Stimulated activated CD8-positive, alpha-beta memory T cell treated with anti-CD3 and anti-CD28 coated beads, Interleukin-4, amount 100 ng/mL, for 24 hours (primary cell): ENCODE results near the gene CAMK2G.

Experiments used
- DNase-seq: peaks from one replicate; pipeline ENCODE4 v3.0.0-alpha.2; 2020; ENCODE audit warnings: low read depth

Gene CAMK2G

DNA sequence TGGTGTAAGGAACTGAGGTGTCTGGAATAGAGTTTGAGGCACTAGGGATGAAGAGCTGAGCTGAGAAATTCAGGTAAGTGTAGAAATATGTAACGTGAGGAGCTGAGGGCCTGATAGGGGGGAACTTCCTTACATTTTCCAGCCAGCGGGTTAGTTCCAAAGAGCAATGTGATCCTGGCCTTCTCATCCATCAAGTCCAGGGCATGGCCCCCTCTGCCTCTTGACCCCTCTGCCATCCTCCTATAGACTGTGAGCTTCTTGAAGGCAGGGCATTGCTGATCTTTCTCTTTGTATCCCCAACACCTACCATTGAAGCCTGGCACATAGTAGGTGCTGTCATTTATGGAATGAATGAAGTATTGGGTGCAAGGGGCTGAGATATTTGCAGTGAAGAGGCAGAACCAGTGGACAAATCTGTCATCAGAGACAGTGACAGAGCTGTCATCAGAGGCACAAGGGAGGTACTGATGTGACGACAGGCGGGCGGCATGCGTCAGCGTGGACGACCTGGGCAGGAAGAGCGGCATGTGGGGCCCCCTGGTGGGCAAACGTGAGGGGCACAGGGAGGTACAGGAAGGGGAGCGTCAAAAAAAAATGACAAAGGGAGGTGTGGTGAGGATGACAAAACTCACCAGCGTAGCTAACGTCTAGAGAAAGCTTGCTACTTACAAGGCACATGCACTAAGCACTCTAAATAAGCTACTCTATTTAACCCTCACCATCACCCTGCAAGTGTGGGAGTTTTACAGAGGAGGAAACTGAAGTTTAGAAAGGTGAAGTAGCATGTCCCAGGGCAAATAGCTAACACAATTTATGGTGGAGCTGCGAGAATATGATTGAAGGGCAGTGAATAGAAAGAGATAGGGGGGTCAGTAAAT, 5.2 kb upstream of the CAMK2G start:
- DNase-seq: peak; percentile 89

DNA sequence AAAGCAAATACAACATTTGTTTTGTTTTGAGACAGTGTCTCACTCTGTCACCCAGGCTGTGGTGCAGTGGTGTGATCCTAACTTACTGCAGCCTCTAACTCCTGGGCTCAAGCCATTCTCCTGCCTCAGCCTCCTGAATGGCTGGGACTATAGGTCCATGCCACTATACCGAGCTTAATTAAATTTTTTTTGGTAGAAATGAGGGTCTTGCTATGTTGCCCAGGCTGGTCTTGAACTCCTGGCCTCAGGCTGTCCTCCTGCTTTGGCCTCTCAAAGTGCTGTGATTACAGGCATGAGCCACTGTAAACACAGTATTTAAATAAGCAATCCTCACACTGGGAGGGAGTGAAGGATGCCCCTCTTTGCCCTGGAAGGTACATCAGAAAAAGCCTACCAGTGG, 4.0 kb upstream of the CAMK2G start:
- no peak for DNase-seq

DNA sequence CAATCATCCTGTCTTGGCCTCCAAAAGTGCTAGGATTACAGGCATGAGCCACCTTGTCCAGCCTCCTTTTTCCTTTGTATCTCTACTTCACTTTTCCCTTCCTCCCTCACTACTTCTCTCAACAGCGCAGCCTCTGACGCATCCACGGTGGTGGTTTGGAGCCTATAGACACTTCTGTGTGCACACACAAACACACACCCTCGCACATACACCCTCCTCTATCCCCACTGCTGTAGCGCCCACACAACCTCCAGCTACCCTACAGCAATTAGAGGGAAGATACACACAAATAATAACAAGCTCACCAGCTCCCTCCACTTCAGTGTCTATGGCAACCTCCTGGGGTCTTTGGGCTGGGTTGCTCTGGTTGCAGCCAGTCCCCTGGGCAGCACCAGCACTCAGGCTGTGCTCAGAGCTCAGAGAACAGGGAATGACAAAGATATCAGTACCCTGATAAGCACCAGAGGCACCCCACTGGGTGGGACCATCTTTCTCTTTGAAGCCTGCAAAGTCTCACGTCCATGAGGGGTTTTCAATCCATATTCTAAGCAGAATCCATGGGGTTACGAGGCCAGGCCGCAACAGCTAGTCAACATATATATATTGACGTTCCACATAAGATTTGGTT, 3.3 kb upstream of the CAMK2G start:
- DNase-seq: no peak

DNA sequence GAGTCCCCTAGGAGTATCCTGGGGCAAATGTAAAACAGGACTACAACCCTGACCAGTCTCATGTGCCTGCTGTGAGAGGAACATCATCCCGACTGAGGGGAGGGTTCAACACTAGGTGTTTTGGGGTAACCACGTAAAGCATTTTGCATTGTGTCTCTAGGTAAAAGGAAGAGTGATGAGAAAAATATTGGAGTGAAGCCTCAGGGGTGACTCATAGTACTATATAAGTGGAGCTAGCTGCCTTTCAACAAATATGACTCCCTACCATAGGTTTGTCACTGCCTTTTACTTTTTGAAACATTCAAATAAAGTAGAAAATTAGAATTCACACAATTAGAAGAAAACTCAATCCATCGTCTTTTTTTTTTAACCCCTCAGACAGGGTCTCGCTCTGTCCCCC, 2.6 kb upstream of the CAMK2G start:
- no peak for DNase-seq

DNA sequence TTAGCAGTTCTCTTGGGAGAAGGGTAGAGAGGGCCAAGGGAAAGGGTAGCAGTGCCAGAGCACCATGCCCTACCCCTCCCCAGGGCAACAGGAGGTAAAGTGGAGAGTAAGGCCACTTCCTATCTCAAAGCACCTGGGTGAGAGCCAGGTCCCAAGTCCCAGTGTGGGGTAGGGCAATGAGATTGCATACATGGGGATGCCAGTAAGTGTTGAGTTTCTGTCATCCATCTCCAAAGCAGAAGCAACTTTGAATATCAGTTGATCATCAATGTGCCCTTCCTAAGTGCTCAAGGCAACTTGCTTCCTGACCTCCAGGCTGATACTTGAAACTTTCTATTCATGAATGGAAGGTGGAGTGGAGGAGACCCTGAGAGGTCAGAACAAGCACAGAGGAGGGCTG, 2.2 kb upstream of the CAMK2G start:
- DNase-seq: no peak

DNA sequence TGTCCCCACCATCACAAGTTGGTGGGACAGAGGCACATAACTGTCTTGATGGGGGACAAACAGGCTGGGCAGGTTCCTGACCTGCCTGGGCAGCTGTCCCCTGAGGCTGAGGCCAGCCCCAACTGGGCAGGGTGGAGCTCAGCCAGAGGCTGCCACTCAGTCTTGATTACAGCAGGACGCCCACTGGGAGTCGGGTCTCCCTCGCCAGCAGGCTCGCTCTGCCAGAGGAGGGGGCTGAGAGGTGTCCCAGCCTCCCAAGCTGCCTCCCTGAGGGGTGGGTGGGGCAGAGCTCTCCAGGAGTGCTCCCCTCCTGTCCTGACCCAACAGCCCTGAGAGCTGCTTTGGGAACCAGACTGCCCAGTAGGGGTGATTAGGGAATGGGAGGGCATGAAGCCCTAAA, 1.8 kb upstream of the CAMK2G start:
- no peak for DNase-seq

DNA sequence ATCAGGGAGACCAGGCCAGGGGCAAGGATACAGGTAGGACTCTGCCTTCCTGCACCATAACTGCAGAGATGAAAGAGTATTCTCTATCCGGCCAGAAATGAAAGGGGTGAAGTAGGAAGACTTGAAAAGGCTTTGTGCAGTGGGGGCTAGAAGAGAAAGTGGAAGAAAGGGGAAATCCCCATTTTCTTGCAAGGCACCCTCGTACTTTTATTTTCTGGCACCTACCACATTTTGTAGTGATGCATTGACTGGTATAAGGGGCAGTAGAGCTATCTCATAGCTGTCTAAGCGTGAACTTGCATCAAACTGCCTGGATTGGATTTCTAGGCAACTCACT, 752 bp upstream of the CAMK2G start:
- DNase-seq: no peak

DNA sequence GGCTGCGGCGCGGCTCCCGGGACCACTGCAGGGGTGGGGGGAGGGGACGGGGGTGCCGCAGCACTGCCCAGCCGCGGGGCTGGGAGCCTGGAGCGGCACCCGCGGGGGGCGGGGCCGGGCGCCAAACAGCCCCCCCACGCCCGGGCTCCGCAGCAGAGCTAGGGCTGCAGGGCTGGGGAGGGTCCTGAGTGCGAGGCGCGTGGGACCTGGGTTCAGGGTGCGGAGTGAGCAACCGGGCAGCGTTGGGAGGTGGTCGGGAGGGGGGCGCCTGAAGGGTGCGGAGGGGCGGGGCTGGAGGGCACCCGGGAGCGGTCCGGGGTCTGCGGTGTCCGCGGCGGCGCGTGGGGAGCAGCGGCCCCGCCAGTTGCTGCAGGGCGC, 528 bp downstream of the CAMK2G start:
- no peak for DNase-seq

DNA sequence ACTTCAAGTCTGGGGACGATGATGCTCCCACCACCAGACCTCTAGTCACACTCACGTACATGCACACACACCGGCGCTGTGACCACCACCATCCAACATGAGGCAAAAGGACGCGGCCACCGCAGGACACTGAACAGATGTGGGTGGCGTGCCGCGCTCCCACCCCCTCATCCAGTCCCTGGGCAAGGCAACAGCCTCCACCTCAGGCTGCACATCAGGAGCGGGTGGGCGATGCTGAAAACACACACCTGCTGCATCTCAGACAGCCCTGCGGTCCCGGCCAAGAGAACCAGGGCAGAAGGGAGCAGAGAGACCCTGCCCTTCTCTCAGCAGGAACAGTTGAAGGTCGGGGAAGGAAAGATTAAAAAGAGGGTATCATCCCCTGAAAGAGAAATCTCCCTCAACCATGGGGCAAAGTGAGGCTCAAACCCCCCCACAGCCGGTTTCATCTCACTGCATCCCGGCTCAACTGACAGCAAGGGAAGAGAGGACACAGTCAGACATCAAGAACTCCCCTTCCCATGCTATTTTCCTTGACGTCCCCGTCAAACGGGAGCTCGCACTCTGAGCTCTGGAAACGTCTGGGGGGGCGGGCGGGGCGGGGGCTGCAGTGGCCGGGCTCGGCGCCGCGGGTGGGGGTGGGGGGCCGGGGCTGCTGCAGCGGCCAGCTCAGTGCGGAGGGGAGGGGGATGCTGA, 1.1 kb downstream of the CAMK2G start:
- DNase-seq: no peak

DNA sequence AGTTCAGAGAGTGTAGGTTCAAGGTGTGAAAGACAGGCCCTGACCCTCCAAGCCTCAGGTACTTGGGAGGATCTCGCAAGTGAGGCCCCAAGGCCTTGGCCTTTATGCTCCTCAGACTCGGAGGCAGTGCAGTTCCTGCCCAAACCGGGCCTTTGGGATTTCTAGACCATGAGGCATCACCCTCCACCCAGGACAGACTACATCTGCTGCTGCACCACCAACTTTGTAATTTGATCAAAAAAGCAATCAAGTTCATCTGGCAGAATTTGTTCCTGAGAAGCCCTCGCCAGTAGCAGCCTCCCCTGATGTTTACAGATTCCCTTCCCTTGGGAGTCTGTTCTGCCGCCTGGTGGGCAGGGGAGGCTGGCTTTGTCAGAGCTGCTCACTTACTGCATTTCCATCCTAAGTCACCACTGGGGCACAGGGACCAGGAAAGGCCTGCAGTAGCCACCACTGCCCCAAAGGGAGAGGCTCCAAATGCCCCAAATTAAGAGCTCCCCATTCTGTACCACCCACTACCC, 2.1 kb downstream of the CAMK2G start:
- DNase-seq: no peak

DNA sequence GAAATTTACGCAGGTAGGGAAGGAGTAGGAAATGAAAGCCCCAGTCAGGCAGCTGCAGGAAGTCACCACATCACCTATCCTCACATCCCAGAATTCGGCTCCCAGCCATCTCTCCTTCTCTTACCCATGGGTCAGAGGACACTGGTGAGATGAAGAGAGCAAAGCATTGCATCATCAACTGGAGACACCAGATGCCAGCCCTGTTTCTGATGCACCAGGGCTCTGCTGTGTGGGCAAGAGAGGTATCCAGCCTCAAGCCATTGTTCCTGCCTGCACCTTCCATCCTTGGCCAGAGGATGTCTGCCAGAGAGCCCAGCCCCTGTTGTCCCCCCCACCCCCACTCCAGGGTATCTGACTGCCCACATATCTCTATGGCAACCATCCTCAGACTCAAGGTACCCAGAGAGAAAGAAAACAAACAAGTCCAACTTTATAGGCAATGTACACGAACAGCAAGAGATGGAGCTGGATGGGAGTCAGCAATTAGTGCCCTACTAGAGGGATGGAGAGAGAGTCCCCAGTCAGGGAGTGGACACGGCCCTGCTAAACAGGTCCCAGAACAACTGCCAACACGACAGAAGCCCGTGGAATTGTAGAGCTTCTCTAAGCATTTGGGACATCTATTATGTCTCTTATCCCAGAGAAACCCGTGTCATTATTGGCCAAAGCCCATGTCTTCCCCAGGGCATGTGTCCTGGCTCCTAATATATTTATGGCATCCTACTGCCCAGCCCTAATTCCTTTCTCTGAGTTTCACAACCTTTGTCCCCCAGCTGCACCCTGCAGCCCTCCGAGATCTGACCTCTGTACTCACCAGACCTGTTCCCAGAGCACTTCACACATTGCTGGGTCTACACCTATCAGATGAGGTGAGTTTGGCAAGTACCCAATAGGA, 2.8 kb downstream of the CAMK2G start:
- no peak for DNase-seq

DNA sequence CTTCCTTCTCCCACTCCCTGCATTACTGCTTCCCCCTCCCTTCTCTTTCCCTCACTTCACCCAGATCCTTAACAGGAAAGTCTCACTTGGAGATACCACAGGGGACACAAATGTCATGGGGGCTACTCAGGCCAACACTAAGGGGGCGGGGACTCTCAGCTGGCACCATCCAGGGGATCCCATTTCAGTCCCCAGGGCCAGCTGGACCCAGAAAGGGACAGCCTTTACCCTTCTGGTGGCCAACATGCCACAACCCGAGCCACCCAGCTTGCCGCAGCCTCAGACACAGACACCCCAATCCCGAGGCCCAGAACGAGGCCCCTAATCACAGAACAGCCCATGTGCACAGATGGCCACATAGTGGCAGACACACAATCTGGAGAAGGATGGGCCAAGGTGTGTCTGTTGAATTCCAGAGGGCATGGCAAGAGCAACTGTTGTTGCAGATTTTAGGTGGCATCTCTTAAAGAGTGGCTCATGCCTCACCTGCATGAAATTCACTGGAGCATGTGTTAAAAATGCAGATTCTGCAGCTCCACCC, 5.6 kb downstream of the CAMK2G start:
- DNase-seq: no peak

DNA sequence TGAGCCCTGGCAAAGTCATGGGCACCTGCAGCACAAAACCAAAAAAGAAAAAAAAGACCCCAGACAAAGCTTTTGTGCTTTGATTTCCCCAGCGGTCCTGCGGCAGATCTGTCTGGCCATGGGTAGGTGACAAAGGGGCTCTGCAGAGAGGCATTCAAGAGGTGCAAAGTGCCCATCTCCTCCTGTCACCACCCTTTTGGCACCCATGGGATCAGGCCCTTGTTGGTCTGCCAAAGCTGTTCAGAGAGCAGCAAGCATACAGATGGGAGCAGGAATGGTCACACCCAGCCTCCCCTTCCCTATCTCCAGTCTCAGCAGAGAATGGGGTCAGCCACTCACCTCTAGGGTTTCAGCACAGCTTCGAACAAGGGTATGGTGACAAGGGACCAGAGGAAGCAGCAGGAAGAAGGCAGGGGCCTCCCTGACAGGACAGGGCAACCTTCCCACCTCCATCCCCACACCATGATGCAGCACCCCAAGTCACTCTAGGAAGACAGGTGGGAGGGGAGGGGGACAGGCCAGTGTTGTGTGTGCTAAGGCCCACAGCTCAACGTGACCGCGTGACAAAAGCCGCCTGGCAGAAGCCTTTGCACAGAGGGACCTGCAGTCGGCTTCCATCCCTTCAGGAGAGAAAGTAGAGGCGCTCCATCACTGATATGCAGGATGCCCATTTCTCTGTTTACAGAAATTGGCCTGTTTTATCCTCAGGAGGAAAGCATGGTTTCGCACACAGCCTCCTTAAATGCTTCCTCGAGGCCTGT, 6.3 kb downstream of the CAMK2G start:
- no peak for DNase-seq

DNA sequence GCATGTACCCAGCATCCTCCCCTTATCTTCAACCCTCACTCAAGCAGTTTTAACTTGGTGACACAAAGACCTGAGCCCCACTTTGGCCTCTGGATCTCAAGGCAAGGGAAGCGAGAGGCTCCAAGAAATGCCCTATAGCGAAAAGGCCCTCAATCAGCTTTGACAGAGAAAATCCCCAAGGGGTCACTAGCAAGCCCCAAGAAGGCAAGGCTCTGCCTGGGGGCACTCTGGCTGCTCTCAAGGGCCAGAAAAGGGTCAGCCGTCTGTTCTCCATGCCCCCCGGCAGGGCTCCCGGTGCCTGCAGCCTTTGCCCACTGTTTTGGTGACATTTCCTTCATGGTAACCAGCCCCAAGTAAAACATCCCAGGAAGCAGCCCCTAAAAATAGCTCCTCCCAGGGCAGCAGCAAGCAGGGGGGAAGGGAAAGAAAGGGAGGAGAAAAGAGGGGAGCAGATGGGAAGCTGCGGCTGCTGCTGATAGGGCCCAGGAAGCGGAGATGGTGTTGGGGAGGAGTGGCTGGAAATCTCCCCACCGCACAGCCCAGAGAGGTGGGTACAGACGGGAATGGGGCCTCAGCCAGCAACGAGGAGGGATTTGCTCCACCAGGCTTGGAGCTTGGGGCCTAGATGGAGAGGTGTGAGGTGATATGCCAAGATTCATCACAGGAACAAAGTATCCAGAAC, 7.1 kb downstream of the CAMK2G start:
- DNase-seq: no peak

DNA sequence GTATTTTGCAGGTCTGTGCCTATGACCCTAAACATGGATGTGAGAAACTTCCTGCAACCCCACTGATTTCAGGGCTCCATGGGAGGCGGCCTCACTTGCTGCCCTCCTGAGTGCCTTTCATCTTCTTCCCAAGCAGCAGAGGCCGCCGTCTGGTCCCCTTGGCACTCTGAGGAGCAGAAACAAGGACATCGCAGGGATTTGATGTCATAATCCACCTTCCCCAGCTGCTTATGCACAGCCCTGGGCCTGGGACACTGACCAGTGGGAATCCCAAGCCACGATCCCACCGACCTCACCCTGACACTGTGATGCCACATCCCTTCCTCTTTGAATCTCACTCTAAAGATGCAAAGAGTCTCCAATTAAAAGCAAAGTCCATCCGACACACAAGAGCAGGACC, 7.7 kb downstream of the CAMK2G start:
- no peak for DNase-seq

DNA sequence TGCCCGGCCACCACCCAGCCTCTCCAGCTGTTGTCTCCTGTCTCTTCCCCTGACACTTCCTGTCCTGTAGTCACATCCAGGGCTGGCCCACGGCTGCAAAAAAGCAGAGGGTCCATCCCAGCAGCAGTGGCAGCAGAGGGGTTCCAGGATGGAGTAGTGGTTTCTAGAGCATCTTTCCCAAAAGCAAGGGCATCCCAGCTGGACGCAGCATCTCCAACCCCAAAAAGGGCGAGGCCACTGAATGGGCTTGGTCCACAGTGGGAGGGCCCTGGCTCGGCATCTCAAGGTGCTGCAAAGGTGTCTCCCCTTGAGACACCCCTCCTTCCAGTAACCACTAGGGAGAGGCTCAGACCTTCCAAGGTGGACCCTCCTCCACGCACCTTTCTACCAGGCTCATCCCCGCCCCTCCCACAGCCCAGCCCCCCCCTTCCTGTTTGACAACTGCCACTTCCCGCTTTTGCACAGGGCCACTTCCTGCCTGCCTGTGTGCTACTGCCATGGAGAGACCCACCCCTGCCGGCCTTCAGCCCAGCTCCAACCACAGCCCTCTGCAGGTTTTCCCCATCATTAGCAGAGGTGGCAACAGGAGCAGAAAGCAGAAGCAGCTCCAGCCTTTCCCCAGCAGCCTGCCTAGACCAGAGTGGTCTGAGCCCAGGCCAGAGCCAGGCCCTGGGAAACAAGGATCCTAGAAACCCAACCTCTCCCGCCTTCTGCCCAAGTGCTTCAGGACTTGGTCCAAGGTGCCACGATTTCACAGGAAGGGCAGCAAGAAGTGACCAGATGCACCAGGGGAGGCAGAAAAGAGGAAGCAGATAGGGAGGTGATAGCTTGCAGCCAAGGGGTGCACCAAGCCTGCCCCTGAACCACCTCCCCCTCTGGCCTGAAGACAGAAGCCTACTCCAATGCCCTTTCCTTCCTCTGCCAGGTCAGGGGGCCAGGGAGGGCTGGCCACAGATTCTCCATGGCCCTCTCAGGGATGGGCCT, 8.6 kb downstream of the CAMK2G start:
- peak; percentile 35 for DNase-seq

DNA sequence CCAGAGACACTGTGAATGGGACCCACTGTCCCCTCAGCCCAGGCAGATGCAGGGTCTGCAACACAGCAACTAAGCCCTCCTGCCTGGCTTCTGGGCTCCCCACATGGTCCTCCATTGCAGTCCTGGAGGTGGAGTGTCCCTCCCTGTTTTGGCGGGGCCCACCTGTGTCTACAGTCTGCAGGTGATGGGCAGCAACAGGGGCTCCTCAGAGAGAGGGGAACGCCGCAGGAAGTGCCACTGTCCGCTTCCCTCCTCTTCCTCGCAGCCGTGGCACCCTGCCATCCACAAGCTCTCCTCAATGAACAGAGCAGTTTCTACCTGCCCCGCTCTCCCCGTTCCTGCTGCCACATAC, 9.3 kb downstream of the CAMK2G start:
- DNase-seq: no peak

DNA sequence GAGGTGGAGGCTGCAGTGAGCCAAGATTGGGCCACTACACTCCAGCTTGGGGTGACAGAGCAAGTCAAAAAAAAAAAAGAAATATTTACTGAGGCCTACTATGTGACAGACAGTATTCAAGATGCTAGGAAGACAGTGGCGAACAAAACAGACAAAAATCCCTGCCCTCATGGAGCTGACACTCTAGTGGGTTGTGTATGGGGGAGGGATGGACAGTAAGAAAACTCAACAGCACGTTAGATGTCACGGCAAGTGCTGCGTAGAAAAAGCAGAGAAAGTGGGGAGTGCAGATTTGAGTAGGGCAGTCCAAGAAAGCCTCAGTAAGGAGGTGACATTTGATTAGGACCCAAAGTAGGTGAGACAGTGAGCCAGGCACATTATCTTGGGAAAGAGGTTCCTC, 10.1 kb downstream of the CAMK2G start:
- no peak for DNase-seq
